SJSA1 (cell line): Measurements from ENCODE around the gene MPPED1. TPM values are rescaled to one million over a fixed set of nuclear protein-coding genes. Genes with fewer than 3 reads are reported as not detected.

Experiments used
- DNase-seq, 2 experiments: peaks; one replicate each; pipeline ENCODE4 v3.0.0-alpha.2; 2015 to 2020; ENCODE audit warnings: low spot score in 2 of 2, low read depth in 1 of 2
- H3K27ac ChIP-seq: fragments of 250-450 bp; sonication (Bioruptor Pico); 2 replicates; pipeline ENCODE4 v1.5.1; 2020; ENCODE audit warnings: mild to moderate bottlenecking, moderate library complexity
- H3K27me3 ChIP-seq: fragments of 250-450 bp; sonication (Bioruptor Pico); replicated peaks from 2 replicates; pipeline ENCODE4 v1.5.1; 2020; ENCODE audit warnings: mild to moderate bottlenecking, moderate library complexity
- H3K36me3 ChIP-seq: fragments of 250-450 bp; sonication (Bioruptor Pico); 2 replicates; pipeline ENCODE4 v1.5.1; 2020; ENCODE audit warnings: mild to moderate bottlenecking
- H3K4me1 ChIP-seq: fragments of 250-450 bp; sonication (Bioruptor Pico); replicated peaks from 2 replicates; pipeline ENCODE4 v1.6.1; 2021; ENCODE audit warnings: mild to moderate bottlenecking
- H3K4me3 ChIP-seq: fragments of 250-450 bp; sonication (Bioruptor Pico); 2 replicates; pipeline ENCODE4 v1.5.1; 2020; ENCODE audit warnings: mild to moderate bottlenecking
- H3K9me3 ChIP-seq: fragments of 250-450 bp; sonication (Bioruptor Pico); replicated peaks from 2 replicates; pipeline ENCODE4 v1.5.1; 2020; ENCODE audit warnings: mild to moderate bottlenecking
- total RNA-seq: library from RNA; depleted of rRNA; stranded (reverse); fragments of >200 nt; shearing (Covaris generic); gene quantifications from 2 replicates; pipeline ENCODE4 v1.2.3, GENCODE V29; 2014

MPPED1 gene
- total RNA-seq, 1 experiment from 2014 or later = not detected

DNA sequence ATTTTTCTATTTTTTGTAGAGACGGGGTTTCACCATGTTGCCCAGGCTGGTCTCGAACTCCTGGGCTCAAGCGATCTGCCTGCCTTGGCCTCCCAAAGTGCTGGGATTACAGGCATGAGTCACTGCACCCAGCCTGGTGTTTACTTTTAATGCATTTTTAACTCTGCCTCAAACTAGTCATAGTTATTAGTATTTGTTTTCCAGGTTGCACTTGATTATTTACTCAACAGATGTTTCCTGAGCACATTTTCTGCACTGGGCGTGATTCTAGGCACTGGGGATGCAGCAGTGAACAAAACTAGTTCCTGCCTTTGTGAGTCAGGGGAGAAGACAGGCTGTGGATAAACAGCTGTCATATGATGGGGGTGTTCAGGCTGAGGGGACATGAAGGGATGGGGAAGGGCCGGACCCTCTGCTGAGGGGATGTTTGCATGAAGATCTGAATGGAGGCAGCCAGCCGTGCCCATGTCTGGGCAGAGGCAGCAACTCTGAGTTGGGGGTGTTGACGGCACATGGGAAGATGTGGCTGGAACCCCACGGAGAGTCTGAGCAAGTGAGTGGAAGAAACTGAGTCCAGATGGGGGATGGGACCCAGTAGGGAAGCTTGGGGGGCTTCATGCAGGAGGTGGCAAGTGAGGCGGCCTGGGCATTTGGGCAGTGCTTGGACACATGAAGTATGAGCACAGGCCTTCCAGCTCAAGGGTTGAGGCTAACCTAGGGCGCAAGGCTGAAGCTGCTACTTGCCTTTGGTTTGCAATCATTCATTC lies 34.4 kb downstream of the MPPED1 start:
- DNase-seq = peak in 1 of 2 experiments; percentile 20
- H3K36me3 ChIP-seq = no peaks in the 10 kb centered on the region
- H3K27ac ChIP-seq = no peak overlapping the region
- no peaks in the 10 kb centered on the region for H3K27me3 ChIP-seq
- H3K9me3 ChIP-seq = no peaks in the 10 kb centered on the region
- H3K4me1 ChIP-seq = no peaks in the 10 kb centered on the region
- no peak overlapping the region for H3K4me3 ChIP-seq

DNA sequence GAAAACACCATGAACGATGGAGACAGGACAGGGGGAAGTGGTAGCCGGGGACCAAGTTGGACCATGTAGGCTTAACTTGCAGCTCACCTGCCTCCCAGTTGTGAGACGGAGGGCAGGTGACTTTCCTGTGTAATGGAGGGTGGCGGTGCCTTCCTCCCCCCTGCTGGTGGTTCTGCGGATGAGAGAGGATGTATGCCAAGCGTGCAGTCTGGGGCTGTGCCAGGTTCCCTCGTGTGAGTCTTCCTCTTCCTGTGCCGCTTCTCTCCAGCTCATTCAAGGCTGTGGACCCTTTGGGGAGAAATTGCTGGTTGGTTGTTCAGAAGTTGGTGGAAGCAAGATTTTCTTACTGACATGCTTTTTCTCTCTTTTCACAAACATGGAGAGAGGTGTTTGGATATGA lies 35.1 kb downstream of the MPPED1 start:
- Histone ChIP-seq H3K4me1 (no peaks in the 10 kb centered on the region), H3K9me3 (no peaks in the 10 kb centered on the region), H3K27me3 (no peaks in the 10 kb centered on the region), H3K4me3 (no peak overlapping the region), H3K36me3 (no peaks in the 10 kb centered on the region), H3K27ac (no peak overlapping the region)
- DNase-seq = no peak

DNA sequence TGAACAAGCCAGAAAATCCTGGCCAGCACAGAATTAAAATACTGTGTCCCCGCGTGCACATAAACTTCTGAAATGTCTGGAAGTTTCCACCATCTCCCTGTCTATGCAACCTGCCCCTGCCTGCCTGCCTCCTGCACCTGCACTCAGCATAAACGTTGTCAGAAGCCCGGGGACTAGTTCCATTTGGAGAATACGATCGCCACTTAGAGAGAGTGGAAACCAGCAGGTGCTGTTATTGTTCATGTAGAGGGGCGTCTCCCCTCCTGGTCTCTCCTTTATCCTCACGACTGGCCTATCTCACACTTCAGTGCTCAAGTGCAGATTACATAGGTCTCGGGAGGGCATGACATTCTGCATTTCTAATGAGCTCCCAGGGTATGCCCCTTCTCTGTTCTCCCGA lies 35.6 kb downstream of the MPPED1 start:
- Histone ChIP-seq H3K4me3 (no peak overlapping the region), H3K27ac (no peak overlapping the region), H3K27me3 (no peaks in the 10 kb centered on the region), H3K9me3 (no peaks in the 10 kb centered on the region), H3K4me1 (no peaks in the 10 kb centered on the region), H3K36me3 (no peaks in the 10 kb centered on the region)
- no peak for DNase-seq

DNA sequence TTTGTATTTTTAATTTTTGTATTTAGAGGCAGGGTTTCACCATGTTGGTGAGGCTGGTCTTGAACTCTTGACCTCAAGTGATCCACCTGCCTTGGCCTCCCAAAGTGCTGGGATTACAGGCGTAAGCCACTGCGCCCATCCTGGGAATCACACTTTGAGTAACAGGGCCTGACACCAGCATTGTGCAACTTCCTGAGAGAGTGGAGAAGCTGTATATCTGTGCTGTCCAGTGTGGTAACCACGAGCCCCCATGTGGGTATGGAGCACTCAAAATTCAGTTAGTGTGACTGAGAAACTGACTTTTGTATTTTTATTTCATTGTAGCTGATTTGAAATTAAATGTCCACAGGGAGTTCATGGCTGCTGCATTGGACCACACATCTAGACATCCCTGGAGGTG lies 36.2 kb downstream of the MPPED1 start:
- Histone ChIP-seq H3K27ac (no peak overlapping the region), H3K4me3 (no peak overlapping the region), H3K27me3 (no peaks in the 10 kb centered on the region), H3K4me1 (no peaks in the 10 kb centered on the region), H3K36me3 (no peaks in the 10 kb centered on the region), H3K9me3 (no peaks in the 10 kb centered on the region)
- no peak for DNase-seq

DNA sequence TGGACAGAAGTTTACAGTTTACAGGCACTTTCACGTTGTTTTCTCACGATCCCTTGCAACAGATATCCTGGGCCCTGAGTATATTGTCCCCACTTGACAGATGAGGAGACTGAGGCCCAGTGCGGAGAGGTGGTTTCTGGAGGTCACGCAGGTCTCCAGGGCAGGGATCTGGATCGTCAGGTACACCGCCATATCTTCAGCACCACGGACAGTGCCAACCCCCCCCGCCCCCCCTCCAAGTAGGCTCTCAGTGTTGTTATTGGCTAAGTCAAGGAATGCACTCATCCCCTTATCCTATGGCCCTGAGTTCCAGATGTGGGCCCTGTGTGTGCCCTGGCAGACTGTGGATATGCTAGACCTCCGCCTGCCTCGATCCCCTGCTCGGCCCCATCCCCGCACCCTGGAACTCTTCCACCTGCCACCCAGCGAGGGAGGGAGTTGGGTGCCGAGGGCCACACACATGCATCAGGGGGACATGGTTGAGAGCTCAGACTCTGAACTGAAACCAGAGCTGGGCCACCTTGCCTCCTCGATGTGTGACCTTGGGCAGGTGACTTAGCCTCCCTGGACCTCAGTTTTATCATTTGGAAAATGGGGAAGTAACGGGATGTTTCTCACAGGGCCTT lies 37.5 kb downstream of the MPPED1 start:
- no peaks in the 10 kb centered on the region for H3K36me3 ChIP-seq
- no peaks in the 10 kb centered on the region for H3K9me3 ChIP-seq
- no peak overlapping the region for H3K27ac ChIP-seq
- no peak overlapping the region for H3K4me3 ChIP-seq
- no peaks in the 10 kb centered on the region for H3K4me1 ChIP-seq
- no peaks in the 10 kb centered on the region for H3K27me3 ChIP-seq
- DNase-seq = no peak

DNA sequence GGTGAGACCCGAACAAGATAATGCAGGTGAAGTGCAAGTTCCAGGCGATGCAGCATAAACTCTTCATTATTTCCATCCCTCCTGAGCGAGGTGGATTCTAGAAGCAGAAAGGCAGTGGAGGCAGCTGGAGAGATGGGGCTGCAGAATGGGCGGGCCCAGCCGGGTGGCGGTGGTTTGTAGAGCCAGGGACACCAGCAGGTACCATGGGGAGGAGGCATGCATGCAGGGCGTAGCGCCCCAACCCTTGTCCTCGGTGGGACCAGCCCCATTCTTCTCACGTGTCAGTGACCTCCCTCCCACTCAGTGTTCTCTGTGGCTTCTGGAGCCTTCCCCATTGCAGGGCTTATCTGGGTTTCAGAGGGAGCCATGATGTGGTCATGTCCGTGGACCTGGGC lies 38.0 kb downstream of the MPPED1 start:
- no peaks in the 10 kb centered on the region for H3K27me3 ChIP-seq
- no peaks in the 10 kb centered on the region for H3K9me3 ChIP-seq
- no peak overlapping the region for H3K4me3 ChIP-seq
- H3K27ac ChIP-seq = no peak overlapping the region
- no peaks in the 10 kb centered on the region for H3K36me3 ChIP-seq
- H3K4me1 ChIP-seq = no peaks in the 10 kb centered on the region
- no peak for DNase-seq

DNA sequence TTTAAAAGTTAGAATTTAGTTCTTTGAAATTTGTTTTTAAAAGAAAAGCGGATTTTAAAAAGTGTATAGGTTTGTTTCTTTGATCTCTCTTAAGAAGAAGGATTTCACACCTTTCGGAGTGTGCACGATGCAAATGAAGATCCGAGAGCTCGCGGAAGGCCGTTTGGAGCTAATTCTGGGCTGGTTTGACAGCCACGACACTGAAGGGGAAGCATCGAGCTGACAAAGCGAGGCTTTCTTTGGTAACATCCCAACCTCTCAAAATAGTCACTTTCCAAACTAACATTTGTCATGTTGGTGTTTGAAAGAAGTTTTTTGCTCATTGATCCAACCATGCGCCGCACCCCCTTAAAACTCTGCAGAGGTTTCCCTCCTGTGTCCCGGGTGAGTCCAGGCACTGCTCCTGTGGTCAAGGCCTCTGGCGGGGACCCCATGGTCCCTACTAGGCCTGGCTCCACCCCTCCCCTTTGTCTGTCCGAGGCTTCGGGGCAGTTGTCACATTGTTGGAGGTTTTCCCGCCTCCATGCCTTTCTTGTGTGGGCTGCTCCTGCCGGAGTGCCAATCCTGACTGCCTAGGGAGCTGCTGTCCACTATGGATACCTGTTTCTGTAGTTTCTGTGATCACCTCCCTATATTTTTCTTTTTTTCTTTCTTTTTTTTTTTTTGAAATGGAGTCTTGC lies 39.7 kb downstream of the MPPED1 start:
- H3K4me3 ChIP-seq = no peak overlapping the region
- DNase-seq = no peak
- peaks cover under 1% of the 10 kb centered on the region; the same call in 1 of the 2 replicates for H3K27me3 ChIP-seq
- H3K9me3 ChIP-seq = no peaks in the 10 kb centered on the region
- no peaks in the 10 kb centered on the region for H3K4me1 ChIP-seq
- H3K27ac ChIP-seq = no peak overlapping the region
- H3K36me3 ChIP-seq = no peaks in the 10 kb centered on the region

DNA sequence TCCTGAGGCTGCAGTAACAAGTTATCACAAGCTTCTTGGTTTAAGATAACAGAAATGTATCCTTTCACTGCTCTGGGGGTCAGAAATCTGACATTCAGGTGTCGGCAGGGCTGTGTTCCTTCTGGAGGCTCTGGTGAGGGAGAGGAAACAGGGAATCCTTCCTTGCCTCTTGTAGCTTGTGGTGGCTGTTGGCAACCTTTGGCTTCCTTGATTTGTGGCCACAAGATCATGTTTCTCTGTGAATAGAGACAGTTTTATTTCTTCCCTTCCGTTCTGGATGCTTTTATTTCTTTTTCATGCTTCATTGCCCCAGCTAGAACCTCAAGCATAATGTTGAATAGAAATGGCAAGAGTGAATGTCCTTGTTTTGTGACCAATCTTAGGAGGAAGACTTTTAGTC lies 44.0 kb downstream of the MPPED1 start:
- DNase-seq = no peak
- H3K4me1 ChIP-seq = no peaks in the 10 kb centered on the region
- no peak overlapping the region for H3K4me3 ChIP-seq
- H3K36me3 ChIP-seq = no peaks in the 10 kb centered on the region
- H3K27me3 ChIP-seq = peaks cover 10% of the 10 kb centered on the region
- H3K9me3 ChIP-seq = no peaks in the 10 kb centered on the region
- H3K27ac ChIP-seq = no peak overlapping the region

DNA sequence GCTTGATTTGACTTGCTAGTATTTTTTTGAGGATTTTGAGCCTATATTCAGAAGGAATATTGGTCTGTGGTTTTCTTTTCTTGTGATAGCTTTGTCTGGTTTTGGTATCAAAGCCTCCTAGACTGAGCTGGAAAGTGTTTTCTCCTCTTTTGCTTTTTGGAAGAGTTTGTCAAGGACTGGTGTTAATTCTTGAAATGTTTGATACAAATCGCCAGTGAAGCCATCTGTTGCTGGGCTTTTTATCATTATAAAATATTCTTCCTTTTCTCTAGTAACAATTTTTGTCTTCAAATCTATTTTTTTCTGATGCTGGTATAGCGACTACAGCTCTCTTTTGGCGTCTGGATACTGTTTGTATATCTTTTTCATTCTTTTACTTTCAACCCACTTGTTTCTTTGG lies 45.2 kb downstream of the MPPED1 start:
- Histone ChIP-seq H3K4me3 (no peak overlapping the region), H3K27me3 (peaks cover 10% of the 10 kb centered on the region), H3K9me3 (no peaks in the 10 kb centered on the region), H3K4me1 (no peaks in the 10 kb centered on the region), H3K27ac (no peak overlapping the region), H3K36me3 (no peaks in the 10 kb centered on the region)
- no peak for DNase-seq

DNA sequence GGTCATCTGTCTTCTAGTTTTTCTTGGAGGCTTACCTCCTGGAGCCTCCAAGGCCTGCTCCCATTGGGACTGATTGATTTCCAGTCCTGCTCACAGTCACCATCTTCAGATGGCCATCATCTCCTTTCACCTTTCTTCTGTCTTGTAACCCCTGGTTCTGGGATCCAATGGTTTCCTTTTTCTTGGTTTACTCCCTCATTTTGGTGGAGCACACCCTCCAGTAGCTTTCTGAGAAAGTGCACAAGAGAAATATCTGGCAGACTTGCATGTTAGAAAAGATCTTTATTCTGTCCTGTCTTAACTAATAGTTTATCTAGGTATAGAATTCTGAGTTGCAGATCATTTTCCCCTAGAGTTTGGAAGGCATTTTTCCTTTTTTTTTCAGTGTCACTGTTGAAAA lies 50.9 kb downstream of the MPPED1 start:
- Histone ChIP-seq H3K36me3 (no peaks in the 10 kb centered on the region), H3K4me3 (no peak overlapping the region), H3K27me3 (peaks cover 22% of the 10 kb centered on the region), H3K4me1 (no peaks in the 10 kb centered on the region), H3K9me3 (no peaks in the 10 kb centered on the region), H3K27ac (no peak overlapping the region)
- no peak for DNase-seq

DNA sequence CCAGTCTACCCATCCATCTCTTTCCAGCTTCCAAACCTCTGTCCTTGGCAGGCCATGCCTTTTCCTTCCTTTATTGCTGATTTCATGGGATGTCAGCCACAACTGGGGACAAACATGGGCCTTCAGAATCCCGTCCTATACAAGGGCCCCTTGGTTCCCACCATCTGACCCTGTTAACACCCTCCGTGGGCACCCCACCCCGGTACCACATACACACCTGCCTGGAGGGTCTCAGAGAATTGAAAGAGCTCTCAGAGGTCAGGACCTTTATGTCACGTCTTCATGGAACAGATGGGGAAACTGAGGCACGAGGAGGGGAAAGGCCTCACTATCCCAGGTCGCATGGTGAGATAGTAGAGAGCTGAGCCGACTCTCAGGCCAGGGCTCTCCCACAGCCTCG lies 53.0 kb downstream of the MPPED1 start:
- H3K27me3 ChIP-seq = peaks cover 23% of the 10 kb centered on the region
- no peaks in the 10 kb centered on the region for H3K9me3 ChIP-seq
- H3K36me3 ChIP-seq = no peaks in the 10 kb centered on the region
- H3K4me3 ChIP-seq = no peak overlapping the region
- no peak overlapping the region for H3K27ac ChIP-seq
- no peak for DNase-seq
- H3K4me1 ChIP-seq = no peaks in the 10 kb centered on the region

DNA sequence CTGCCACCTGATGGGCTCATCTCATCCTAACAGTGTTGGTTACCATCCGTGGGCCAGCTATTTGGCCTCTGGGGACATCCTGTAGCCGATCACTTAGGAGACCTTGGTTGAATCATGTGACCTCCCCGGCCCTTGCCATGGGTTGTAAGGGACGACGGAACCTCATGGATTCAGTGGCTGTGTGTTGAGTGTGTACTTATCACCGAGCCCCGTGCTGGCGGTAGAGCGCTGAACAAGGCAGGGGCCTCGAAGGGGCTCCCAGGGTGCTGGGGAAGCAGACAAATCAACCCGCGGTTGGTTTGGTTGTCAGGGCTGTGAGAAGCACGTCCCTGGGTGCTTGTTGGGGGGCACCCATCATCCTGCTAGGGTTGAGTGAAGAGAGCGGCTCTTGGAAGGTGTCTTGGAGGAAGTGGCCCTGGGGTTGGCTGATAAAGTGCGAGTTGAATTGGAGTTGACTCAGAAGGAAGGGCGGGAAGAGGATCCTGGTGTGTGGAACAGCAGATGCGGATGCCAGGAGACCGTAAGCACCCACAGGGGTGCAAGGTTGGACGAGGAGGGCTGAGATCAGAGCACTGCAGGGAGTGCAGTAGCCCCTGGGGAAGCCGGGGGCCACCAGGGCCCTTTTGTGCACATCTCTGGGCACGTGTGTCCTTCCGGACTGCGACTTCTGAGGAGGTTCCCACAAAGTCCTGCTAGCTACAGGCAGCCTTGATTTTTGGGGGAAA lies 53.6 kb downstream of the MPPED1 start:
- Histone ChIP-seq H3K4me1 (no peaks in the 10 kb centered on the region), H3K27ac (no peak overlapping the region), H3K9me3 (no peaks in the 10 kb centered on the region), H3K27me3 (peaks cover 23% of the 10 kb centered on the region), H3K36me3 (no peaks in the 10 kb centered on the region), H3K4me3 (no peak overlapping the region)
- peak in 1 of 2 experiments; percentile 40 for DNase-seq

DNA sequence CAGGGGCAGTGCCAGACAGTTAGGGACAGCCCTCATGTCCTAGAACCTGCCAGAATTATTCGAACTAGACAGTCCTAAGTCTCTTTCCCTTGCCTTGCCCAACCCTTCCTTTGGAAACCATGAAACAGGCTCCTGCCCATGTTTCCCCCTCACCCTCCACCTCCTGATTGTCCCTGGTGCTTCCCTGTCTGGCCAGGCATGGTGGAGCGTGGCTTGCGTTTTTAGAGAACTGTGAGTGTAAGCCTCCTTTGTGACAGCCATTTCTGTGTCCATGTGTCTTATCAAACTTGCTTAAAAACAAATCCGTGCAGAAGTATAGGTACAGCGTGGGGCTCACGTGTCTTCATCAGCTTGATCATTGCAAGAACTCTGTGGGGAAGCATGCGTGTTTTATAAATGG lies 54.9 kb downstream of the MPPED1 start:
- Histone ChIP-seq H3K4me1 (no peaks in the 10 kb centered on the region), H3K27me3 (peaks cover 23% of the 10 kb centered on the region), H3K27ac (no peak overlapping the region), H3K4me3 (no peak overlapping the region), H3K9me3 (no peaks in the 10 kb centered on the region), H3K36me3 (no peaks in the 10 kb centered on the region)
- no peak for DNase-seq
